GM10847 (cell line): ENCODE results near the gene FGFR4.

Source experiments
- POLR2A ChIP-seq: IDR thresholded peaks from 2 replicates; pipeline ENCODE4 v1.6.1; 2011; ENCODE audit not compliant: insufficient read length; ENCODE audit errors: extremely low read depth

Gene FGFR4

GRCh38 chr5:177094224-177095087 is 7.7 kb downstream of the FGFR4 start:
- no peak for TF ChIP-seq POLR2A

DNA sequence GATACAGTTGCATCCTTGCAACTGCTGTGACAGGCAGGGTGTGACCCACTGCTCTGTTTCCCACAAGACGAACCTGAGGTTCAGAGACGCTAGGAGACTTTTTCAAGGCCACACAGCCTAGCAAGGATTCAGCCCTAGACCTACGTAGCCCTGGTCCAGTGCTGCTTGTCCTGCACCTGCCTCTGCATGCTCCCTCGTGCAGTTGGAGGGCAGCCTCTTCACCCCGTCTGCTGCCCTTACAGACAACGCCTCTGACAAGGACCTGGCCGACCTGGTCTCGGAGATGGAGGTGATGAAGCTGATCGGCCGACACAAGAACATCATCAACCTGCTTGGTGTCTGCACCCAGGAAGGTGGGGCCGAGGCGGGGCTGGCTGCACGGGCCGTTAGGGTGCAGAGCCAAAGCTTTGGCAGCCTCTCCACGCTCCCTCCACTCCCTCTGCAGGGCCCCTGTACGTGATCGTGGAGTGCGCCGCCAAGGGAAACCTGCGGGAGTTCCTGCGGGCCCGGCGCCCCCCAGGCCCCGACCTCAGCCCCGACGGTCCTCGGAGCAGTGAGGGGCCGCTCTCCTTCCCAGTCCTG is 8.5 kb downstream of the FGFR4 start:
- TF ChIP-seq POLR2A: no peak

DNA sequence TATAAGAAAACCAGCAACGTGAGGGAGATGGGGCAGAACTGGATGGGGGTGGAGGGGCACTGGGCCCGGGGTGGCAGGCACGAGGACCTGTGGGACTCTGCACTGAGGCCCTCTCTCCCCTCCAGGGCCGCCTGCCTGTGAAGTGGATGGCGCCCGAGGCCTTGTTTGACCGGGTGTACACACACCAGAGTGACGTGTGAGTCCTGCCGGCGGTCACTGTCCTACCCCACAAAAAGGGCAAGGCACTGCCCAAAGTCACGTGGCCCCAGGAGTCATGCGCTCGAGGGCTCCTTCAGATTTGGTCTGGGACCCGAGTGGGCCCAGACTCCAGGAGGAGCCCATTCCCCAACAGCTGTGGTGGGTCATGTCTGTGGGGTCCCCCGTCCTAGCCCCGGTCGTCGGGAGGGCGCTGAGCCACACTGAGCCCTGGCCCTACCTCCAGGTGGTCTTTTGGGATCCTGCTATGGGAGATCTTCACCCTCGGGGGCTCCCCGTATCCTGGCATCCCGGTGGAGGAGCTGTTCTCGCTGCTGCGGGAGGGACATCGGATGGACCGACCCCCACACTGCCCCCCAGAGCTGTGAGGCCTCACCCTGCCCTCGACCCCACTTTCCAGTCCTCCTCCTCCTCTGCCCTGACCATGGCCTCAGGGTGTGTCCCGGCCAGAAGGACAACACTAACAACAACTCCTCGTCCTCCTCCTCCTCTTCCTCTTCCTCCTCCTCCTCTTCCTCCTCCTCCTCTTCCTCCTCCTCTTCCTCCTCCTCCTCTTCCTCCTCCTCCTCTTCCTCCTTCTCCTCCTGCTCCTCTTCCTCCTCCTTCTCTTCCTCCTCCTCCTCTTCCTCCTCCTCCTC is 9.7 kb downstream of the FGFR4 start:
- TF ChIP-seq POLR2A: no peak

DNA sequence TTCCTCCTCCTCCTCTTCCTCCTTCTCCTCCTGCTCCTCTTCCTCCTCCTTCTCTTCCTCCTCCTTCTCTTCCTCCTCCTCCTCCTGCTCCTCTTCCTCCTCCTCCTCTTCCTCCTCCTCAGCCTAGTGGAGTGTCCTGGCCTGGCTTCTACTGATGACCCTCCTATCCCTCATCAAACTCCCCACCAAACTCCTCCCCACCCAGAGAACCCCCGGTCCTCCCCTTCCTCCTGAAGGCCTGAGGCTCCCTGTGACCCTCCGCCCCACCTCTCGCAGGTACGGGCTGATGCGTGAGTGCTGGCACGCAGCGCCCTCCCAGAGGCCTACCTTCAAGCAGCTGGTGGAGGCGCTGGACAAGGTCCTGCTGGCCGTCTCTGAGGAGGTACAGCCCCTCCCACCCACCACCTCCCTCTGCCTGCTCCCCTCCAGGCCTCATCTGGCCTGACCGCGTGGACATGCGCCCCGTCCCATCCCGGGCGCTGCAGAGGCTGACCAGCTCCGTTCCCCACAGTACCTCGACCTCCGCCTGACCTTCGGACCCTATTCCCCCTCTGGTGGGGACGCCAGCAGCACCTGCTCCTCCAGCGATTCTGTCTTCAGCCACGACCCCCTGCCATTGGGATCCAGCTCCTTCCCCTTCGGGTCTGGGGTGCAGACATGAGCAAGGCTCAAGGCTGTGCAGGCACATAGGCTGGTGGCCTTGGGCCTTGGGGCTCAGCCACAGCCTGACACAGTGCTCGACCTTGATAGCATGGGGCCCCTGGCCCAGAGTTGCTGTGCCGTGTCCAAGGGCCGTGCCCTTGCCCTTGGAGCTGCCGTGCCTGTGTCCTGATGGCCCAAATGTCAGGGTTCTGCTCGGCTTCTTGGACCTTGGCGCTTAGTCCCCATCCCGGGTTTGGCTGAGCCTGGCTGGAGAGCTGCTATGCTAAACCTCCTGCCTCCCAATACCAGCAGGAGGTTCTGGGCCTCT is 10.6 kb downstream of the FGFR4 start:
- TF ChIP-seq POLR2A: no peak

GRCh38 chr5:177098120-177098469 is 11.4 kb downstream of the FGFR4 start:
- TF ChIP-seq POLR2A: no peak

- no peak for TF ChIP-seq POLR2A
Measured at GRCh38 chr5:177098470-177099141, 11.9 kb downstream of the FGFR4 start.

DNA sequence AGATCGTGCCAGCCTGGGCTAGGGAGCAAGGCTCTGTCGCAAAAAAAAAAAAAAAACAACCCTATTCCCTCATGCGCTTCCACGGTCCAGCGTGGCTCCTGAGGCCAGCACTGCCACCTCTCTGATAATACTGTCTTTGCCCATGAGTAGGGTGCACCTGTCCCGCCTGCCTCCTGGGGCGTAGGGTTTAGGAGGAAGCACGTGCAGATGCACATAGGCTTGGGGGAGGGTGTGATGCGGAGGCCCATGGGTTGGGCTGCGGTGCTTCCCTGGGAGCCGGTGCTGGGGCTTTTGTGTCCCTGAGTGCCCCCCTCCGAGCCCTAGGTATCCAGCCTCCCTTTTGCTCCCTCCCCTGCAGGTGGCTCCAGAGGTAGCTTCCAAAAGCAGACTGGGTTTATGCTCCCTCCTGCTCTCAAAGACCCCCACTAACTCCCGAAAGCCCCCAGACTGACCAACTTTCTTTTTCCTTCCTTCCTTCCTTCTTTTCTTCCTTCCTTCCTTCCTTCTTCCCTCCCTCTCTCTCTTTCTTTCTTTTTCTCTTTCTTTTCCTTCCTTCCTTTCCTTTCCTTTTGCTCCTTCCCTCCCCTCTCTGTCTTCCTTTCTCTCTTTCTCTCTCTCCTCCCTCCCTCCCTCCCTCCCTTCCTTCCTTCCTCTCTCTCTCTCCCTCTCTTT is 12.8 kb downstream of the FGFR4 start:
- no peak for TF ChIP-seq POLR2A

DNA sequence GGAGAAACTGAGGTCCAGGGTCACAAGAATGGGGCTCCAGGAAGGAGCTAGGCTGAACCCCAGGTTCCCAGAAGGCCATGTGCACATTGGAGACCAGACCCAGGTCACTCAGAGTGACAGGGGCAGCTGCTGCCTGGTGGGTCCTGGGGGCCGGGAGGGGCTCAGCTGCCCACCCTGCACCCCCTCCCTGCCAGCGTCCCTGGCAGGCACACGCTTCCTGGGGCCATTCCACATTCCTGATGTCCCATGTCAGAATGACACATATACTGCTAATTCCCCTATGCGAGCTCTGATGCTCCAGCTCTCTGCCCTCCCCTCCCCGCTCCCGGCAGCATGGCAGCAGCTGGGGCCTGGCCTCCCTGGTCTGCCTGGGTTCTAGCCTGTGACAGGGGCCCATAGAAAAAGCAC is 14.0 kb downstream of the FGFR4 start:
- TF ChIP-seq POLR2A: no peak

- no peak for TF ChIP-seq POLR2A
Measured at GRCh38 chr5:177103523-177104253, 17.0 kb downstream of the FGFR4 start.

- no peak for TF ChIP-seq POLR2A
Measured at GRCh38 chr5:177105691-177106476, 19.2 kb downstream of the FGFR4 start.

DNA sequence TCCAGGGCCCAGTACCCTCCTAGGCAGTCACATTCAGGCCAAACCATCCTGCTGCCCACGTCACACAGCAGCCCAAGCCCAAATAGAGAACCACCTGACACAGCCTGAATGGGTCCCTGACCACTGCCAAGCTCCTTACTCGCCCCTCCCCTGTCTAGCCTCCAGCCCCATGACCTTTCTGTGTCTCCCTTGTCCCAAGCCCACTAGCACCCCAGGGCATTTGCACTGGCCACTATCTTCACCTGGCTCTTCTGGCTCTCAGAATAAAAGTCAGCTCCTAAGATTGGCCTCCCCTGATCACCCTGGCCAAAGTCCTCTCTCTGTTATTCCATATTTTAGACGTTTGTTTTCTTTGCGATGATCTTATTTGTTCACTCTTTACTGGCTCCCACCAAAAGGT is 20.4 kb downstream of the FGFR4 start:
- TF ChIP-seq POLR2A: no peak

DNA sequence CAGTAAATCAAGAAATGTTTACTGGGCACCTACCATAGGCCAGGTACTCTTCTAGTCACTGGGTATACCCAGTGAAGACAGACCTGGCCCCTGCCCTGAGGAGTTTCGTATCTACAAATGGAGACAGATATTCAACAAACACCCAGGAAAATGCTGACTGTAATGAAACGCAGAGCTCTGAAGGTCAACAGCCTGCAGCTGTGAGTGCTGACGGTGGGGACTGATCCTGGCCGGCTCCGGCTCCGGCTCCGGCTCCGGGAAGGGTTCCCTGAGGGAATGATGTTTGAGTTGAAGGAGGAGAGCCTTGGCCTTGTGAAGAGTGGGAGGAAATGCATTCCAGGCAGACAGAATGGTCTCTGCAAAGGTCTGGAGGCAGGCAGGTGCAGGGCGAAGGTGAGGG is 23.1 kb downstream of the FGFR4 start:
- no peak for TF ChIP-seq POLR2A
